ENCODE data around the gene OSBPL5. TPM values are rescaled to one million over a fixed set of nuclear protein-coding genes. Genes with fewer than 3 reads are reported as not detected.

Gene OSBPL5
- 10 to 100 TPM; 12.9 to 64.2 (median 22.3) TPM for total RNA-seq

- TF ChIP-seq CTCF (IDR thresholded peaks at IDR 0.05; ENCODE audit: low read depth) = no peak
Observed at GRCh38 chr11:3165152-3165705, at the start of gene OSBPL5. OSBPL5 (minus strand) TSS chr11:3165310; CDS start chr11:3129148, 36,162 bp downstream.

GRCh38 chr11:3214420-3214699 is 49.2 kb upstream of the OSBPL5 start:
- TF ChIP-seq CTCF (IDR thresholded peaks at IDR 0.05; ENCODE audit: low read depth) = no peak

- no peak for TF ChIP-seq CTCF (IDR thresholded peaks at IDR 0.05; ENCODE audit: low read depth)
Observed at GRCh38 chr11:3213659-3214419, 48.7 kb upstream of the OSBPL5 start.

GRCh38 chr11:3208272-3208671 is 43.2 kb upstream of the OSBPL5 start:
- no peak for TF ChIP-seq CTCF (IDR thresholded peaks at IDR 0.05; ENCODE audit: low read depth)

- TF ChIP-seq CTCF (IDR thresholded peaks at IDR 0.05; ENCODE audit: low read depth) = no peak
Observed at GRCh38 chr11:3207526-3208189, 42.5 kb upstream of the OSBPL5 start.

GRCh38 chr11:3206922-3207204 is 41.8 kb upstream of the OSBPL5 start:
- no peak for TF ChIP-seq CTCF (IDR thresholded peaks at IDR 0.05; ENCODE audit: low read depth)

- TF ChIP-seq CTCF (IDR thresholded peaks at IDR 0.05; ENCODE audit: low read depth) = no peak
Observed at GRCh38 chr11:3206156-3206921, 41.2 kb upstream of the OSBPL5 start.

Data from subcutaneous adipose tissue (tissue), 4 donors.